AG09309 (cell line): ENCODE data around the gene PKN3.
"Not testable (repeated sequence)": the region's sequence is repeated elsewhere in the genome, so short reads cannot be mapped to it uniquely, and the experiment has no call there.

Experiments used
- DNase-seq: peaks from one replicate; pipeline ENCODE4 v3.0.0-alpha.2; 2010; ENCODE audit warnings: low read depth
- H3K4me3 ChIP-seq: 2 replicates; pipeline ENCODE4 v1.5.1; 2011; ENCODE audit warnings: mild to moderate bottlenecking, low read depth, low read length, moderate library complexity; ENCODE audit not compliant: control insufficient read depth
- TF ChIP-seq, protein P1 (sequence below): IDR thresholded peaks from 2 replicates; pipeline ENCODE4 v1.5.1; 2011; ENCODE audit warnings: mild to moderate bottlenecking, low read depth, low read length, inconsistent platforms; ENCODE audit not compliant: insufficient read depth, control insufficient read depth; ENCODE audit errors: missing control alignments

PKN3 gene

DNA sequence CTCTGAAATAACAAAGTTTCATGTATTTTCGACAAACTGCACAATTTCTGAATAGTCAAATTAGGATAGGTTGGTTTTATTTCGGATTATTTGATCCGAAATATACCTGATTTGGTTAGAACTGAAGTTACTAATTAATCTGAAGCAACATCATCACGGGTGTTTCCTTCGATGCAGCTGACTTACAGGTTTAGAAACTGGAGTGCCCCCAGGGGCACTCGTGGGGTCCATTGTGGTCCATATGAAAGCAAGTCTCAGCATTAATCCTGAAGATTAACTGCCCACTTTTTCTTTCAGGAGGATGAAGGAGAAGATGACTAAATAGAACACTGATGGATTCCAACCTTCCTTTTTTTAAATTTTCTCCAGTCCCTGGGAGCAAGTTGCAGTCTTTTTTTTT, 8.0 kb upstream of the PKN3 start:
- no peak for DNase-seq
- H3K4me3 ChIP-seq, result no peak overlapping the region
- TF ChIP-seq, protein P1, sequence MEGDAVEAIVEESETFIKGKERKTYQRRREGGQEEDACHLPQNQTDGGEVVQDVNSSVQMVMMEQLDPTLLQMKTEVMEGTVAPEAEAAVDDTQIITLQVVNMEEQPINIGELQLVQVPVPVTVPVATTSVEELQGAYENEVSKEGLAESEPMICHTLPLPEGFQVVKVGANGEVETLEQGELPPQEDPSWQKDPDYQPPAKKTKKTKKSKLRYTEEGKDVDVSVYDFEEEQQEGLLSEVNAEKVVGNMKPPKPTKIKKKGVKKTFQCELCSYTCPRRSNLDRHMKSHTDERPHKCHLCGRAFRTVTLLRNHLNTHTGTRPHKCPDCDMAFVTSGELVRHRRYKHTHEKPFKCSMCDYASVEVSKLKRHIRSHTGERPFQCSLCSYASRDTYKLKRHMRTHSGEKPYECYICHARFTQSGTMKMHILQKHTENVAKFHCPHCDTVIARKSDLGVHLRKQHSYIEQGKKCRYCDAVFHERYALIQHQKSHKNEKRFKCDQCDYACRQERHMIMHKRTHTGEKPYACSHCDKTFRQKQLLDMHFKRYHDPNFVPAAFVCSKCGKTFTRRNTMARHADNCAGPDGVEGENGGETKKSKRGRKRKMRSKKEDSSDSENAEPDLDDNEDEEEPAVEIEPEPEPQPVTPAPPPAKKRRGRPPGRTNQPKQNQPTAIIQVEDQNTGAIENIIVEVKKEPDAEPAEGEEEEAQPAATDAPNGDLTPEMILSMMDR, result no peak

DNA sequence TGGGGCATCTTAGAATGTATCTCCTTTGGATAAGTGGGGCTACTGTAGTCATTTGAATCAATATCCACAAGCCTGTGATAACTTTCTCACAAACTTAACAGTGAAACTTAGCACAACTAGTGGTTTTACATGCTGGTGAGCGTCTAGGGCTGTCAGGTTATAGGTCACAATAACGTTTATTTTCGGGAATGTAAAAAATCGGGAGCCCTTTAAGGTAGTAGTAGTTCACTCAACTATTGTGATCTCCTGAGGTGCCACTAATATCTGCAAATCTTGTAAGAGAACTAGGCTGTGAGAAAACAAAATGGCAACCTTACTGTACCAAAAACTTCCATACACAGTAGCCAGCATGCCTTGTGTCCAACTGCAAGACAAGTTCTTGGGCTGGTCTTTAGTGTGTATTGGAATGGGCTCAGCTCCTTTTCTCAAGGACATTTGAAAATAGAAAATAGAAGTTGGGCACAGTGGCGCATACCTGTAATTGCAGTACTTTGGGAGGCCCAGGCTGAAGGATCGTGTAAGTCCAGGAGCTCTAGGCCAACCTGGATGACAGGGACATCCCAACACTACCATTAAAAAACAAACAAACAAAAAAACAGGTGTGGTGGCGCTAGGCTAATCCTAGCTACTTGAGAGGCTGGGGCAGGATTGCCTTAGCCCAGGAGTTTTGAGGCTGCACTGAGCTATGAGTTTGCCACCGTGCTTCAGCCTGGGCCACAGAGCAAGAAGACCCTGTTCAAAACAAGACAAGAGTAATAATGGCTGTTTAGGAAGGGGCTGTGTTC, 5.2 kb upstream of the PKN3 start:
- TF ChIP-seq, protein P1, result no peak
- H3K4me3 ChIP-seq, result no peak overlapping the region
- DNase-seq, result no peak

DNA sequence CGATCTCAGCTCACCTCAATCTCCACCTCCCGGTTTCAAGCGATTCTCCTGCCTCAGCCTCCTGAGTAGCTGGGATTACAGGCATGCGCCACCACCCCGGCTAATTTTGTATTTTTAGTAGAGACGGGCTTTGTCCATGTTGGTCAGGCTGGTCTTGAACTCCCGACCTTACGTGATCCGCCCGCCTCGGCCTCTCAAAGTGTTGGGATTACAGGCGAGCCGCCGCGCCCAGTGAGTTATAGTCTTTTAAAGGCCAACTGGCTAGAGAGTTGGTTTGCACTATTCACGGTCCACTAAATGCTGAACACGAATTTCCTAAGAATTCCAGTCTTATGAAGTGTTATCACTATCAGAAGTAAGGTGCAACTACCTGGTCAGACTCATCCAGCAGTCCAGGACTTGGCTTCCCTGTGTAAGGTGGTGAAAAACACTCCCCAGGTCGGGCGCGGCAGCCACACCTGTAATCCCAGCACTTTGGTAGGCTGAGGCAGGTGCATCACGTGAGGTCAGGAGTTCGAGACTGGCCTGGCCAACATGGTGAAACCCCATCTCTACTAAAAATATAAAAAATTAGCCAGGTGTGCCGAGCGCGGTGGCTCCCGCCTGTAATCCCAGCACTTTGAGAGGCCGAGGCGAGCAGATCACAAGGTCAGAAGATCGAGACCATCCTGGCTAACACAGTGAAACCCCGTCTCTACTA, 3.1 kb upstream of the PKN3 start:
- H3K4me3 ChIP-seq, DNase-seq: not testable (repeated sequence)

DNA sequence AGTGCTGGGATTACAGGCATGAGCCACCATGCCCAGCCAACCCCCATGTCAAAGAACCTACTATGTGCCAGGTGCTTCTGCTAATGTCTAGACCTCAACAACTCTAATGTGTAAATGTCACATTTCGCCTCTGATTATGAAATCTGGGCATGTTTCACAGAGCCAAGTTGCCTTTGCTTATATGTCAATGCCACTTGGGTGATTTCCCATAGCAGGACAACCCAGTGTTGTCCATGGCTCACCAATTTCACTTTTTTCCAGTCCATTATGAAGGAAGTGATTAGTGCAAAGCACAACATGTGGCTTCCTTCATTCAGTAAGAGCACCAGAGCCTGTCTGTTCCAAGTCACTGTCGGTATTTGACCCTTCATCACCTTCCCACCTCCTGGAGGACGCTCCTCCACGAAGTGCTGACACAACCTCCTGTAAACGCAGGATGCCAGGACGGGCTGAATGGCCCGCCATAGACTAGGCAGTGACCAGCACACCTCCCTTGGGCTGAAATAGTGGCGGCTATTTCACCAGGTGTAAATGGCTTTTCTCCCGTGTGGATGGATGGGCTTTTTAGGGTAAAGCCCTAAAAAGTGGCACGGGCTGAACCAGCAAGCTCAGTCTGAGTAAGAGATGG, 962 bp upstream of the PKN3 start:
- H3K4me3 ChIP-seq, result no peak overlapping the region
- no peak for DNase-seq
- TF ChIP-seq, protein P1, result no peak

DNA sequence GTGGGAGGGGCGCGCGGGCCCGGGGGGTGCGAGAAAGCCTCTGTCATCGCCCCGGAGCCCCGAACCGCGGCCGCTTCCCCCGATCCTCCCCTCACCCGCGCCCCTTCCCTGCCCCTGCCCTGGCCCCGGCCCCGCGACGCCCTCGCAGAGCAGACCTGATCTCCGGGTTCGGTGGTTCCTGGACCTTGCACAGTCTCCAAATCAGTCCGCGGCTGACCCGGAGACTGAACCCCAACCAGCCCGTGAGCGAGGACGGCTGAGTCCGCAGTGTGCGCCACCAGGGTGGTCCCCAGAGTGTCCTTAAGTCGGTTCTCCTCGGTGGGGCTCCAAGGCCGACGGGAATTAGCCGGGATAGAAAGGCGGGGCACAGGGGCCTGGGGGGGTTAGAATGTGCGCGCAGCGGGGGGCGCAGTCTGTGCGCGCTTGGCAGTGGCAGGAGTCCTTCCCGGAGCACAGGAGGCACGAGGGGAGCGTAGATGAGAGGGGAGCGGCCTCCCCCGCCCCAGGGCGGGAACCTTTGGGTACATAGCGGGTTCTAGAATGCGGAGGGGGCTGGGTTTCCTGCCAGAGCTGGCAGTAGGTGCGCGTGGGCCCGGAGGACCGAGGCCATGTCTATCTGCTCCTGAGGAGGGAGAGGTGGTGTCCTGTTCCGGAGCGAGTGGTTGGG, 779 bp downstream of the PKN3 start:
- TF ChIP-seq, protein P1, result no peak
- DNase-seq, result no peak
- peak overlapping the region; percentile 63 for H3K4me3 ChIP-seq

DNA sequence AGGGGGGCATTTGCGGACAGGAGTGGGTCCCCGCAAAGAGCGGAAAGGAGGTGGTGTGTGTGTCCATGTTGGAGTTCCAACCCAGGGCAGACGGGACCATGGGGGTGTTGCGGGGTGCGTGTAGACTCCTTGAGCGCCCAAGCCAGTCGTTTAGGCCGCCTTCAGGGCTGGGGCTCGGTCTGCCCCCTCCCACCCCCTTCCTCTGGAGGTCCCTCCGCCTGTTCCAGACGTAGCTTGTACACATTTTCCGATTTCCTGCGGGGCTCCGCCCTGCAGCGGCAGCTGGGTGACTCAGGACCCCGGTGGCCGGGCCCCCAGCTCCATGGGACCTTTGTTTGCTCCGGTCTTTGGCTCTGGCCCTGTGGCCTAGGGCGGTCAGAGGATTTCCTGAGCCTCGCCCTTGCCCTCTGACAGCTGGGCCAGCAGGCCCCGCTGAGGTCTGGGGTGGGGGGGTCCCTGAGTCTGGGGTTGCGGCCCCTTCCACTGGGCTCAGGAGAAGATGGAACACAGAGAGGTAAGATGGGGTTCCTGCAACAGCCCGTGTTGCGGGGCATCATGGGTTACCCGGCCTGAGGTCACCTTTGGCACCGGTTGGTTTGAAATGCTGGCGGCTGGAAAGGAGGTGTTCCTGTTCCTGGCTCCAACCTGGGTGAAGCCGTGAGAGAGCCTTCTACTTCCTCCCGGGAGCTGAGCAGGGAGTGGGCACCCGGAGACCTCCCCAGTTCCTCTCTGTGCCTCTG, 1.5 kb downstream of the PKN3 start:
- TF ChIP-seq, protein P1, result no peak

DNA sequence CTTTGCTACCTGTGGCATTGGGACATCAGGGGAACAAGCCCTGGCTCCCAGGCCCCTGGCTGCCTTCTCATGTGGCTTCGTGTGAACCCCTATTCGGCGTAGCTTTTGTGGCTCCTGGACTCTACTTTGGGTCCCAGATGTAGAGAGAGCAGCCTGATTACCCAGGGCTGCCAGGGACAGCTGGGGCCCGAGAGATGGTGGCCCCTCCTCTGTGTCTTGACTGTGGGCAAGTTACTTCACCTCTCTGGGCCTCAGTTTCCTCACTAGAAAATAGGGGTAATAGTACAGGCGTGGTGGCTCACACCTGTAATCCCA, 2.0 kb downstream of the PKN3 start:
- no peak overlapping the region for H3K4me3 ChIP-seq
- TF ChIP-seq, protein P1, result no peak
- no peak for DNase-seq

More for the DNA sequence above, 1.5 kb downstream of the PKN3 start:
- H3K4me3 ChIP-seq, result peak overlapping the region; percentile 63; the same call in 1 of the 2 replicates
- no peak for DNase-seq
